ENCODE data around the gene FBXL16. TPM values are rescaled to one million over a fixed set of nuclear protein-coding genes. Genes with fewer than 3 reads are reported as not detected.

Gene FBXL16
- total and polyA plus RNA-seq, 2 of the 13 experiments (the other 11 are each of a cell fraction or from before 2014, with no cell fraction given): 0.22 to 2.0 TPM

DNA sequence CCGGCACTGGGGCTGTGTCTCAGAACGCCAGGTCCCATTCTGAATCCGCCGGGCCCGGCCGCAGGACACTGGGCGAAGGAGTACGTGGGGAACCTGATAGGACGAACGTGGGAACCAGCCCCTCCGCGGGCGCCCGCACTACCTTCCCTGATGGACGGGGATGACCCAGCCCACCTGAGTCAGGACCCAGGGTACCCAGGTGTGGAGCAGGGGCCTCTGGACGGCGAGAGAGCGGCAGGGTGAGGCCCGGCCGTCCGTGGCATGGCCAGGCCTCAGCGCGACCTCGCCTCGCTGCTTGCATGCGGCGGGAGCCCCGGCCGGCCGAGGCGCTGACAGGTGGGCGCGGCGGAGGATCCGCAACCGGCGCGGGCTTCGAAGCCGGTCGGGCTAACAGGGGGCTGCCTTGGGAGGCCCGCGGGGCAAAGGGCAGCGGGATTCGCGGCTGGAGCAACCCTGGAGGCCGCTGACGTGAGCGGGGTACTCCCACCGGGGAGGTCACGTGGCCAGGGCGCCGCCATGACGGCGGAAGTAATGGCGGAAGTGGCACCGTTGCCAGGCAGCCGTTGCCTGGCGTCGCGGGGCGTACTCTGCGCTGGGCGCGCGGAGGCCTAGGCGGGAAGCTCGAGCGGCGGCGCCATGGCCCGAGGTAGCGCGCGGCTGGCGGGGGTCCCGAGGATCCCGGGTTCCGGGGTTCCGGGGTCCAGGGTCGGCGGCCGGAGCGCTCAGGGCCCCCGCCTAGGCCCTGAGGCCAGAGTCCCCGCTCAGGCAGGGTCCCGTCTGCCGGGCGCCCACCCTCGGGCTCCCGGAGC lies 56.6 kb downstream of the FBXL16 start, which contains the start of gene WDR90 (continued):
- no peak for TF ChIP-seq ZNF20 (CRISPR knock-in tag; IDR thresholded peaks at IDR 0.05)
- TF ChIP-seq MIER3 (CRISPR knock-in tag; IDR thresholded peaks at IDR 0.05; ENCODE audit: borderline replicate concordance): peak; percentile 79
- TF ChIP-seq HNRNPH1 (optimal IDR thresholded peaks at IDR 0.05; ENCODE audit: low read depth, low read length): peak; percentile 1
- no peak for TF ChIP-seq ZC3H4 (CRISPR knock-in tag; IDR thresholded peaks at IDR 0.05; ENCODE audit: borderline replicate concordance)
- TF ChIP-seq ZNF674 (CRISPR knock-in tag; IDR thresholded peaks at IDR 0.05; ENCODE audit: low read depth): no peak
- no peak for TF ChIP-seq HMG20A (CRISPR knock-in tag; IDR thresholded peaks at IDR 0.05; ENCODE audit: borderline replicate concordance)
- TF ChIP-seq SUZ12 (IDR thresholded peaks at IDR 0.05; ENCODE audit: low read depth, low read length): no peak
- TF ChIP-seq MAZ (IDR thresholded peaks at IDR 0.05; ENCODE audit: borderline replicate concordance, low read depth, low read length): peak; percentile 76
- peak; percentile 94 for TF ChIP-seq MAZ (CRISPR knock-in tag; IDR thresholded peaks at IDR 0.05; ENCODE audit: low read depth)
- peak; percentile 97 for TF ChIP-seq ATF7-NPFF (CRISPR knock-in tag; IDR thresholded peaks at IDR 0.05; ENCODE audit: low read depth)
- no peak for TF ChIP-seq HNRNPUL1 (IDR thresholded peaks at IDR 0.05; ENCODE audit: low read depth, low read length)
- TF ChIP-seq ZNF512B (CRISPR knock-in tag; IDR thresholded peaks at IDR 0.05; ENCODE audit: borderline replicate concordance): no peak
- no peak for TF ChIP-seq ZSCAN30 (CRISPR knock-in tag; IDR thresholded peaks at IDR 0.05)
- TF ChIP-seq NCOR1 (IDR thresholded peaks at IDR 0.05; ENCODE audit: borderline replicate concordance, low read length): no peak
- TF ChIP-seq MXI1 (IDR thresholded peaks at IDR 0.05; ENCODE audit: borderline replicate concordance, low read depth, low read length): peak; percentile 100
- TF ChIP-seq YEATS2 (CRISPR knock-in tag; IDR thresholded peaks at IDR 0.05; ENCODE audit: borderline replicate concordance): peak; percentile 81
- no peak for TF ChIP-seq ZNF879 (CRISPR knock-in tag; IDR thresholded peaks at IDR 0.05)
- TF ChIP-seq, protein P1, sequence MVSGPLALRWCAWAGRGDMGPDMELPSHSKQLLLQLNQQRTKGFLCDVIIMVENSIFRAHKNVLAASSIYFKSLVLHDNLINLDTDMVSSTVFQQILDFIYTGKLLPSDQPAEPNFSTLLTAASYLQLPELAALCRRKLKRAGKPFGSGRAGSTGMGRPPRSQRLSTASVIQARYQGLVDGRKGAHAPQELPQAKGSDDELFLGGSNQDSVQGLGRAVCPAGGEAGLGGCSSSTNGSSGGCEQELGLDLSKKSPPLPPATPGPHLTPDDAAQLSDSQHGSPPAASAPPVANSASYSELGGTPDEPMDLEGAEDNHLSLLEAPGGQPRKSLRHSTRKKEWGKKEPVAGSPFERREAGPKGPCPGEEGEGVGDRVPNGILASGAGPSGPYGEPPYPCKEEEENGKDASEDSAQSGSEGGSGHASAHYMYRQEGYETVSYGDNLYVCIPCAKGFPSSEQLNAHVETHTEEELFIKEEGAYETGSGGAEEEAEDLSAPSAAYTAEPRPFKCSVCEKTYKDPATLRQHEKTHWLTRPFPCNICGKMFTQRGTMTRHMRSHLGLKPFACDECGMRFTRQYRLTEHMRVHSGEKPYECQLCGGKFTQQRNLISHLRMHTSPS (CRISPR knock-in tag; IDR thresholded peaks at IDR 0.05; ENCODE audit: low read depth): peak; percentile 46; the same call in 1 of the 2 replicates
- TF ChIP-seq, protein P2, sequence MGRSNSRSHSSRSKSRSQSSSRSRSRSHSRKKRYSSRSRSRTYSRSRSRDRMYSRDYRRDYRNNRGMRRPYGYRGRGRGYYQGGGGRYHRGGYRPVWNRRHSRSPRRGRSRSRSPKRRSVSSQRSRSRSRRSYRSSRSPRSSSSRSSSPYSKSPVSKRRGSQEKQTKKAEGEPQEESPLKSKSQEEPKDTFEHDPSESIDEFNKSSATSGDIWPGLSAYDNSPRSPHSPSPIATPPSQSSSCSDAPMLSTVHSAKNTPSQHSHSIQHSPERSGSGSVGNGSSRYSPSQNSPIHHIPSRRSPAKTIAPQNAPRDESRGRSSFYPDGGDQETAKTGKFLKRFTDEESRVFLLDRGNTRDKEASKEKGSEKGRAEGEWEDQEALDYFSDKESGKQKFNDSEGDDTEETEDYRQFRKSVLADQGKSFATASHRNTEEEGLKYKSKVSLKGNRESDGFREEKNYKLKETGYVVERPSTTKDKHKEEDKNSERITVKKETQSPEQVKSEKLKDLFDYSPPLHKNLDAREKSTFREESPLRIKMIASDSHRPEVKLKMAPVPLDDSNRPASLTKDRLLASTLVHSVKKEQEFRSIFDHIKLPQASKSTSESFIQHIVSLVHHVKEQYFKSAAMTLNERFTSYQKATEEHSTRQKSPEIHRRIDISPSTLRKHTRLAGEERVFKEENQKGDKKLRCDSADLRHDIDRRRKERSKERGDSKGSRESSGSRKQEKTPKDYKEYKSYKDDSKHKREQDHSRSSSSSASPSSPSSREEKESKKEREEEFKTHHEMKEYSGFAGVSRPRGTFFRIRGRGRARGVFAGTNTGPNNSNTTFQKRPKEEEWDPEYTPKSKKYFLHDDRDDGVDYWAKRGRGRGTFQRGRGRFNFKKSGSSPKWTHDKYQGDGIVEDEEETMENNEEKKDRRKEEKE (IDR thresholded peaks at IDR 0.05): no peak
- TF ChIP-seq ZNF598 (CRISPR knock-in tag; IDR thresholded peaks at IDR 0.05; ENCODE audit: borderline replicate concordance): no peak
- TF ChIP-seq SNAI1 (CRISPR knock-in tag; IDR thresholded peaks at IDR 0.05; ENCODE audit: borderline replicate concordance): no peak
- peak; percentile 85 for TF ChIP-seq SIN3B (IDR thresholded peaks at IDR 0.05; ENCODE audit: low read length)
